CD4-positive, alpha-beta T cell treated with Interferon gamma for 1 hour (primary cell): ENCODE results near the gene REG4.

Experiments
- DNase-seq: peaks from one replicate; pipeline ENCODE4 v3.0.0-alpha.2; 2020

REG4 gene

GRCh38 chr1:119778886-119779560 is 32.2 kb downstream of the REG4 start:
- DNase-seq = no peak

GRCh38 chr1:119778359-119778758 is 32.9 kb downstream of the REG4 start:
- DNase-seq = no peak

DNA sequence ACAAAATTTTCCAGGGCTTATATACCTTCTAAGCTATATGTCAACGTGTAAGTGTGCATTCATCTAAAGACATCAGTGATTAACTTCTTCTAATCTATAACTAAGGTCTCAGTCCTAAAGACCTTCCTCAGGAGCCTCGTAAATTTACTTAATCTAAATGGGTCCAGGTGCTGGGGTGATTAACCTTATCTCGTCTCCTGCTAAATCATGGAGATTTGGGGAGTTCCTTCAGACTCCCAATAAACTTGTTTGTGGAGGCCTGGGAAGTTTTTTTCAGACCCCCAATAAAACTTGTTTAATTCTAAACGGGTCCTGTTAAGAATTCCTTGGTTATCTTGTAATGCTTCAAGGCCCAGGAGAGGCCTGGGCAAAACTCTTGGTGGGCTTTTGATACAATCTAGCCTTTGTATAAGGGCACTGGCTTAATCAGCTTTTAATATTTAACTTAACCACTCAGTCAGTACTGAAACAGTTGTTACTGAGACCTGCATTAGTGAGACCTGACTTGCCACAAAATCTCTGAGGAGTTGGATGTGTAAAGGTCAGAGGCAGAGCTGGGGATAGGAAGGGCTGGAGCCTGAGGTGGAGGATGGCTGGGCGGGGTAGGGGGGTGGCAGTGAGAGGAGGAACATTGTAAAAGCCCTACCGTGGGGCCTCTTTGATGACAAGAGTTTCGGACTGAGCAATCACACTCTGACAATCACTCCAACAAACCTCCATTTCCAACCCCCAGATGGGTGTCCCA is 36.3 kb downstream of the REG4 start:
- no peak for DNase-seq

- no peak for DNase-seq
Observed at GRCh38 chr1:119773711-119774241, 37.5 kb downstream of the REG4 start.

DNA sequence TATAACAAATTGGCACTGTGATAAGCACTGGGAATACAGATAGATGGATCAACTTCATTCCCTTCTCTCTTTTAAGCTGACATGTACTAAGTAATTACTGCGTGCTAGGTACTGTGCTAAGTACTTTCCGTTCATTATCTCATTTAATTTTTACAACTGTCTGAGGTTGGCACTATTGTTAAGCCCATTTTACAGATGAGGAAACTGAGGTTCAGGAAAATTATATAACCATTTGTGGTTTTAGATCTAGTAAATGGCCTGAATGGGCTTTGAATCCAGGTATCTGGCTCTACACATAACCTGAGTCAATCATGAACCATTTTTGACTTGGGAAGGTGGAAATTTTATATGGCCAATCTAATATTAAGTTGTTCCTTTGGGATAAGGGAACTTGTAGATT is 39.0 kb downstream of the REG4 start:
- DNase-seq = no peak

DNA sequence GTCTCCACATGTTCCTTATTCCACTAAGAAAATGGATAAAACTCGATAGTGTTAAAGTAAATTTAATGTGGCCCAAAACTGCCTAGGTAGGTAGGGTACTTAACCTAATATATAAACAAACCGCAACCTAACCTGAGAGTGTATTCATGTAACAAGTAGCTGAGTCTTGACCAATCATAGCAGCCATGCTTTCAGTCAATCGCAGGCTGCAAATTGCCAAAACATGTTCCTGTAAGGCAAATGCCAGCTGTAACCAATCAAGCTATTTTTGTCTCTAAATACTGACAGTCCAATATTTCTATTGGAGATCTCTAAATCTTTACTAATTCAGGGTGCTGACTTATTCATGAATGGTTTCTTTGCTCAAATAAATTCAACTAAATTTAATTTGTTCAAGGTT is 39.5 kb downstream of the REG4 start:
- DNase-seq = no peak

GRCh38 chr1:119771016-119771415 is 40.2 kb downstream of the REG4 start:
- no peak for DNase-seq

DNA sequence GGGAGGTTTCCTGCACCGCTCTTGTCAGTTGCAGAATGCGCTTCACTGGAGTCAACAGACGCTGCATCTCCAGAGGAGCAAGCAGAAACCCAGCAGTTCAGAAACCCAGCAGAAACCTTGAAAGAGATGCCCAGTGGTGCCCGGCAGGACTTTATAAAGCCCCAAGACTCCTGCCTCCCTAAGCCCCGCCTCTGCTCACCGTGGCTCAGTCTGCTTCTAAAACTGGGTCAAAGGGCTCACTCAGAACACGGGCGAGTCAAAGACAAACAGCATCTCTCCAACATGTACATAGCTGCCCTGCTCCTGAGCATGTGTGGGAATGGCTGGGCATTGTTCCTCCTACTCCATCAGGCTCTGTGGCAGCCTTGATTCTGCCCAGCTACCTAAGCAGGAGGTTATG is 42.5 kb downstream of the REG4 start, which contains the start of gene HMGCS2:
Gene HMGCS2, minus strand, starts transcription at position 128 of the 400 bp plus-strand sequence. Its CDS starts 61 bp downstream, at position 67.
- no peak for DNase-seq

- DNase-seq = no peak
Observed at GRCh38 chr1:119767486-119767885, 43.8 kb downstream of the REG4 start.

DNA sequence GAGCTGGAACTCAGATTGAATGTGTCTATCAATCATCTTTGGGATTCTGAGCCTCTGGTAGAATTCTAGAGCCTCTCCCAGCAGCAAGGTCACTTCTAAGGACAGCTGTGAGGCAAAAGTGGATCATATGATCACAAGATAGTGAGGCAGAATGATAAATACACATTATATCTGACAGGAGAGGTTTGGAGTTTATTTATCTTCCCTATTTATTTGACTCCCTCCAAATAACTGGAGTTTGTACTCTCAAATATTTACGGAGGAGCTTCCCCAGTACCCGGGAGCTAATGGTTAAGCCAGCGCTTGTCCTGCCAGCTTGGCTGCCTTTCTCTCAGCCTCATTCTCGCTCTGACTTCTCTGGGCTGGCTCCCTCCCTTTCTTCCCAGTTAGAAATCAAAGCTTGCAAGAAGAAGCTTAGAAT is 44.9 kb downstream of the REG4 start:
- DNase-seq = no peak

DNA sequence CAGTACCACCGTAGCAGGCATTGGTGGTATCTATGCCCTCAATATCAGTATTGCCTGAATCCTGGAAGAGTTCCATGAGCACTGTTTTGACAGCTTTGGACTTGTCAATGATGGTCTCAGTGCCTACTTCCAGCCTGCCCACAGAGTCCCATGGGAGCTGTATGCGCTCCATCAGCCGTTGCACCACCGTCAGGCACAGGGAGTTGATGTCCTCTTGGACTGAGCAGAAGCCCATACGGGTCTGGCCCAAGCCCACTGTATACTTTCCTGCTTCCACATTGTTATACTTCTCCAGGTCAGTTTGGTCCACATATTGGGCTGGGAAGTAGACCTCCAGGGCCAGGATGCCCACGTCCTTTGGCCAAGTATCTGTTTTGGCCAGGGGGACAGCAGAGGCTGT is 47.0 kb downstream of the REG4 start:
- DNase-seq = no peak

GRCh38 chr1:119762953-119763352 is 48.3 kb downstream of the REG4 start:
- DNase-seq = no peak

GRCh38 chr1:119762409-119762808 is 48.9 kb downstream of the REG4 start:
- DNase-seq = no peak

DNA sequence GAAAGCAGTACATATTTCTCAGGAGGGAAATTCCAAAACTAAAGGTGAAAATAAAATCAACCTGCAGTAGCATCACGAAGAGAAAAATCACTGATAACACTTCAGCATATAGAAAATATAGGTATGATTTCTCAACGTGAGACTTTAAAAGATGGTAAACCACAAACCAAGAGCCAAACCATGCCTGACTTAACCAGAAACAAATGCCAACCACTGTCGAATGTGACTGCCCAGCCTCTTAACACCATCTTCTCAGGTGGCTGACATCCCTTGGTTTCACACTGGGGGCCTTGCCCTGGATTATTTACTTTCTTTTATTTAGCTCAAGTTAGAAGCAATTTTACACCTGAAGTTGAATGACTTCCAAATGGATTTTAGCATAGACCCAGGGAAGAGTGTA is 52.7 kb downstream of the REG4 start:
- DNase-seq = no peak

DNA sequence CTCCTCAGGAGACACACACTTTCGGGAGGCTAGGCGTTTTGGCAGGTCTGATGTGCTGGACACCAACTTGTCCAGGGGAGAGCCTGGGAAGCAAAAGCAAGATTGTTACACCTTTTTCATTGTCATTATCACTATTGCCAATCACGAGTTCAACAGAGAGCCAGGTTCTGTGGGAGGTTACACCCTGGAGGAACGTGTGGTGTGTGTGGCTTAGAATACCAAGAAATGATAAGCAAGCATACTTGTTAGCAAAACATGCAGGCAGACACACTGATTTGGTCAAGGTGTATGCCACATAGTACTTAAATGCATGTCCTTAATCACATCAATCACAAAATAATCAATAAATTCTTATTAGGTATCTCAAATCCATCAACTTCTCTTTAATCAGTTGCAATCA is 58.7 kb downstream of the REG4 start:
- no peak for DNase-seq

- no peak for DNase-seq
Observed at GRCh38 chr1:119748040-119748439, 63.2 kb downstream of the REG4 start.

GRCh38 chr1:119747451-119747850 is 63.8 kb downstream of the REG4 start:
- DNase-seq = no peak

DNA sequence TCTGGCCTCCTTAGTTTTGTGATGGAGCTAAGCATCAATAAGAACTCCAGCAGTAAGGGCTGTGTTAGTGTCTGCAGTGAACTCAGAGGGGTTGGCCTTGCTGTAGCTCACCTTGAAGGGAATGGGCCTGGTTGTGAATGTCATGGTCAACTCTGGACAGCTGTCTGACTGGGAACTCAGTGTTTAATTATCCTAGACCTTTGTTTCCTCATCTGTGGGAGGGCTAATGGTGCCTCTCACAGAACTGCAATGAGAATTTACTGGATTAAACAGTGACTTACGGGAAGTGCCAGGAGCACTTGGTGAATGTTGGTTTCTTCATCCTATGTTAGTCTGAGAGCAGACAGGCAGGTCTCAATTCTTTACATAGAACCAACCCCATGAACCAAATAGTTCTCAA is 66.2 kb downstream of the REG4 start:
- no peak for DNase-seq

DNA sequence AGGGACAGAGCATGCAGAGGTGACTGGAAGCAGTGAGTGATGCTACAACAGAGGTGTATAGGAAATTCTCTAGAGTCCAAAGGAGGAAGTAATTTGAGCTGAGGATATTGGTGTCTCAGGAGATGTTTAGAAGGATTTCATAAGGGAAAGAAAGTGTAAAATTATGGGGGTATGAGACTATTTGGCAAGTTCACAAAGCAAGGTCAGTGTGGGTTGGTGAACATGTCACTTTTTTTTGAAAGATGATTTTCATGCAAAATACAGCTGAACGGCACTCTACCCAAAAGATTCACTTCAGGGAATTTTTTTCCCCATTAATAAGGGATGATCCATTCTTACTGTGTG is 66.7 kb downstream of the REG4 start:
- DNase-seq = no peak
